Measurements from ENCODE around the gene ZDHHC4. TPM values are rescaled to one million over a fixed set of nuclear protein-coding genes. Genes with fewer than 3 reads are reported as not detected.

ZDHHC4 gene
- total and polyA plus RNA-seq, 10 of the 15 experiments (the other 5 are each of a cell fraction or from before 2014, with no cell fraction given): 30.6 to 74.3 (median 35.8) TPM

- TF ChIP-seq MYC (IDR thresholded peaks at IDR 0.05; ENCODE audit: insufficient read depth, insufficient read length, insufficient replicate concordance, low read length, severe bottlenecking): no peak
These were observed 37.9 kb downstream of the ZDHHC4 start, which contains the start of gene ZNF853 (continued) for GRCh38 chr7:6614953-6615722.

GRCh38 chr7:6615723-6616555 is 38.7 kb downstream of the ZDHHC4 start:
- H3K4me1 ChIP-seq (ENCODE audit: control insufficient read depth, insufficient read depth, low read length): peaks cover 13% of the 10 kb centered on the region
- ChIA-PET CTCF (no interaction called here), POLR2A (interaction anchor here (0.7 kb wide), 1 partner anchor 83 kb away, joined by 3 read pairs; no protein-coding TSS in a partner anchor), SMC1A (ENCODE audit: uncharacterized antibody, unreplicated experiment) (no interaction called here), RAD21 (ENCODE audit: unreplicated experiment) (no interaction called here)
- TF ChIP-seq PBX3 (IDR thresholded peaks at IDR 0.05; ENCODE audit: insufficient replicate concordance, low read depth, low read length): no peak
- no peak for TF ChIP-seq GATAD2B (conservative IDR thresholded peaks at IDR 0.05; ENCODE audit: low read depth)
- TF ChIP-seq CHD2 (IDR thresholded peaks at IDR 0.05; ENCODE audit: borderline replicate concordance, low read depth, low read length): no peak
- H2AFZ ChIP-seq (ENCODE audit: control insufficient read depth, low read depth, low read length): no peak overlapping the region
- H3K27me3 ChIP-seq (replicated peaks in 1 of 2; ENCODE audit: control insufficient read depth in 2 of 2, insufficient read depth in 2 of 2, low read length in 1 of 2): peaks cover 0 to 10% of the 10 kb centered on the region in 2 experiments; a peak in 3 of 4 replicates
- no TSS peak for BruUV-seq (replicated peaks)
- DNase-seq (ENCODE audit: low read depth, low spot score) (no peak), ATAC-seq (peak; percentile 24; the same call in 2 of the 3 replicates), FAIRE-seq (no peak)
- no peak overlapping the region for H3K4me3 ChIP-seq
- intact Hi-C loops (cut with micrococcal nuclease; ENCODE audit: unreplicated experiment): no loop called here
- H4K20me1 ChIP-seq (ENCODE audit: control insufficient read depth, insufficient read depth): no peaks in the 10 kb centered on the region
- in situ Hi-C loops (cut with MboI): no loop called here
- no peaks in the 10 kb centered on the region for H3K9me3 ChIP-seq (replicated peaks; ENCODE audit: control insufficient read depth, insufficient read depth, low read length)
- H3K36me3 ChIP-seq (ENCODE audit: control insufficient read depth in 2 of 2, insufficient read depth in 2 of 2, low read length in 1 of 2): no peaks in the 10 kb centered on the region
- 23% methylated on average over 54 of the region's 63 CpGs for WGBS (ENCODE audit: insufficient coverage, insufficient replicate concordance, low lambda C conversion rate, missing lambda C conversion rate)
- H3K27ac ChIP-seq (ENCODE audit: control insufficient read depth, insufficient read depth): no peak overlapping the region
- no peaks in the 10 kb centered on the region for H3K79me2 ChIP-seq (ENCODE audit: control insufficient read depth, insufficient read depth, low read length)
- no peak overlapping the region for H3K4me2 ChIP-seq (ENCODE audit: control insufficient read depth, insufficient read depth)
- no peak overlapping the region for H3K9ac ChIP-seq (ENCODE audit: control insufficient read depth, insufficient read depth, low read length)
